Liver (tissue), 3 donors: ENCODE data around the gene SPECC1.
"Not testable (repeated sequence)": the region's sequence is repeated elsewhere in the genome, so short reads cannot be mapped to it uniquely, and the experiment has no call there.

Experiments used
- CTCF ChIP-seq: fragments of 150-350 bp; IDR thresholded peaks from 2 replicates; pipeline ENCODE4 v1.5.1; 2017; ENCODE audit warnings: improper control_type of control experiment, low read depth, low read length; ENCODE audit not compliant: missing input control
- MAX ChIP-seq: IDR thresholded peaks from 2 replicates; pipeline ENCODE4 v1.6.1; 2016; ENCODE audit warnings: antibody characterized with exemption
- TAF1 ChIP-seq: conservative IDR thresholded peaks from 2 replicates; pipeline ENCODE4 v1.6.1; 2016; ENCODE audit warnings: antibody characterized with exemption, mild to moderate bottlenecking
- TF ChIP-seq, protein P1 (sequence below): IDR thresholded peaks from 2 replicates; pipeline ENCODE4 v1.6.1; 2016; ENCODE audit warnings: antibody characterized with exemption, mild to moderate bottlenecking
- donor health status: healthy.
- donor health status: healthy.

GRCh38 chr17:20100806-20101205, 91.6 kb downstream of the SPECC1 start:
- not testable (repeated sequence) for TF ChIP-seq CTCF, MAX, TAF1
- TF ChIP-seq, protein P1, sequence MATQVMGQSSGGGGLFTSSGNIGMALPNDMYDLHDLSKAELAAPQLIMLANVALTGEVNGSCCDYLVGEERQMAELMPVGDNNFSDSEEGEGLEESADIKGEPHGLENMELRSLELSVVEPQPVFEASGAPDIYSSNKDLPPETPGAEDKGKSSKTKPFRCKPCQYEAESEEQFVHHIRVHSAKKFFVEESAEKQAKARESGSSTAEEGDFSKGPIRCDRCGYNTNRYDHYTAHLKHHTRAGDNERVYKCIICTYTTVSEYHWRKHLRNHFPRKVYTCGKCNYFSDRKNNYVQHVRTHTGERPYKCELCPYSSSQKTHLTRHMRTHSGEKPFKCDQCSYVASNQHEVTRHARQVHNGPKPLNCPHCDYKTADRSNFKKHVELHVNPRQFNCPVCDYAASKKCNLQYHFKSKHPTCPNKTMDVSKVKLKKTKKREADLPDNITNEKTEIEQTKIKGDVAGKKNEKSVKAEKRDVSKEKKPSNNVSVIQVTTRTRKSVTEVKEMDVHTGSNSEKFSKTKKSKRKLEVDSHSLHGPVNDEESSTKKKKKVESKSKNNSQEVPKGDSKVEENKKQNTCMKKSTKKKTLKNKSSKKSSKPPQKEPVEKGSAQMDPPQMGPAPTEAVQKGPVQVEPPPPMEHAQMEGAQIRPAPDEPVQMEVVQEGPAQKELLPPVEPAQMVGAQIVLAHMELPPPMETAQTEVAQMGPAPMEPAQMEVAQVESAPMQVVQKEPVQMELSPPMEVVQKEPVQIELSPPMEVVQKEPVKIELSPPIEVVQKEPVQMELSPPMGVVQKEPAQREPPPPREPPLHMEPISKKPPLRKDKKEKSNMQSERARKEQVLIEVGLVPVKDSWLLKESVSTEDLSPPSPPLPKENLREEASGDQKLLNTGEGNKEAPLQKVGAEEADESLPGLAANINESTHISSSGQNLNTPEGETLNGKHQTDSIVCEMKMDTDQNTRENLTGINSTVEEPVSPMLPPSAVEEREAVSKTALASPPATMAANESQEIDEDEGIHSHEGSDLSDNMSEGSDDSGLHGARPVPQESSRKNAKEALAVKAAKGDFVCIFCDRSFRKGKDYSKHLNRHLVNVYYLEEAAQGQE, result not testable (repeated sequence)
